ENCODE results near the gene CDC123. TPM values are rescaled to one million over a fixed set of nuclear protein-coding genes. Genes with fewer than 3 reads are reported as not detected.

The CDC123 gene
- total and polyA plus RNA-seq, 2 of the 4 experiments (the other 2 are of a cell fraction): 100 to 203 TPM

- intact Hi-C loops (cut with micrococcal nuclease) (no loop called here), in situ Hi-C loops (cut with MboI; ENCODE audit: low sequenced_read_pairs) (no loop called here), dilution Hi-C loops (cut with HindIII; ENCODE audit: low sequenced_read_pairs, unreplicated experiment) (no loop called here)
- no peak overlapping the region for H2AK9ac ChIP-seq (replicated peaks; ENCODE audit: low read depth, low read length, poor library complexity)
- peaks cover 16% of the 10 kb centered on the region; the same call in 1 of the 2 replicates for H4K20me1 ChIP-seq (ENCODE audit: insufficient read depth, low read length)
- ATAC-seq (ENCODE audit: low read depth) (no peak), DNase-seq (no peak)
- ChIA-PET POLR2A (ENCODE audit: unreplicated experiment) (no interaction called here), CTCF (no interaction called here)
- H3K36me3 ChIP-seq (ENCODE audit: control insufficient read depth, insufficient read depth, low read length): peaks cover 15% of the 10 kb centered on the region
- no peak overlapping the region for H3K4me2 ChIP-seq (ENCODE audit: low read depth, low read length)
- no peak overlapping the region for H3K23ac ChIP-seq (ENCODE audit: low read depth, low read length)
- H3K4ac ChIP-seq (ENCODE audit: low read depth, low read length): no peak overlapping the region
- H4K91ac ChIP-seq (ENCODE audit: insufficient read depth, low read depth, low read length): no peak overlapping the region
- no peak for TF ChIP-seq POLR2A (IDR thresholded peaks at IDR 0.05; ENCODE audit: low read depth, low read length)
- TF ChIP-seq MXI1 (IDR thresholded peaks at IDR 0.05; ENCODE audit: borderline replicate concordance, low read depth, low read length): no peak
- no peak for TF ChIP-seq RCOR1 (IDR thresholded peaks at IDR 0.05; ENCODE audit: insufficient replicate concordance, low read length)
- TF ChIP-seq ELK1 (IDR thresholded peaks at IDR 0.05; ENCODE audit: borderline replicate concordance, low read depth, low read length): no peak
- no peak for TF ChIP-seq MAFK (IDR thresholded peaks at IDR 0.05; ENCODE audit: low read depth, low read length)
- TF ChIP-seq NFE2L2 (IDR thresholded peaks at IDR 0.05; ENCODE audit: low read depth, low read length): no peak
- TF ChIP-seq FOS (IDR thresholded peaks at IDR 0.05; ENCODE audit: low read depth, low read length): no peak
- no peak for TF ChIP-seq MAZ (IDR thresholded peaks at IDR 0.05; ENCODE audit: borderline replicate concordance, low read depth, low read length)
- no peak for TF ChIP-seq BHLHE40 (IDR thresholded peaks at IDR 0.05; ENCODE audit: low read depth, low read length)
- no peak overlapping the region for H3K9ac ChIP-seq (ENCODE audit: low read depth, low read length)
- no peaks in the 10 kb centered on the region for H3K9me3 ChIP-seq (ENCODE audit: control insufficient read depth, insufficient read depth, low read length)
- no TSS peak for BruUV-seq (replicated peaks)
- H2AFZ ChIP-seq (replicated peaks; ENCODE audit: low read length, poor library complexity): no peak overlapping the region
- H3K9me1 ChIP-seq (ENCODE audit: insufficient read depth, low read length): peaks cover 11% of the 10 kb centered on the region; the same call in 1 of the 2 replicates
- no peak overlapping the region for H3K18ac ChIP-seq (ENCODE audit: low read depth, low read length)
- H2BK20ac ChIP-seq (ENCODE audit: low read depth, low read length): no peak overlapping the region
- no peak overlapping the region for H2BK120ac ChIP-seq (ENCODE audit: low read depth, low read length)
- H2BK15ac ChIP-seq (ENCODE audit: low read depth, low read length): no peak overlapping the region
- H3K27ac ChIP-seq (ENCODE audit: insufficient read depth, low read length): no peak overlapping the region
- H3K79me1 ChIP-seq (ENCODE audit: low read depth in 1 of 2, low read length in 2 of 2): peaks cover 33 to 74% of the 10 kb centered on the region in 2 experiments
- peaks cover 7% of the 10 kb centered on the region; the same call in 1 of the 2 replicates for H3K4me1 ChIP-seq (ENCODE audit: control insufficient read depth, insufficient read depth, low read length)
- 100% methylated on average over 3 of the region's 10 CpGs; no CpG with 5 or more reads in 1 of the 2 experiments for WGBS, 2 experiments (ENCODE audit: extremely low coverage in 2 of 2, insufficient read length in 1 of 2)
- no peak overlapping the region for H3K4me3 ChIP-seq (ENCODE audit: insufficient read depth, low read depth, low read length)
- no peaks in the 10 kb centered on the region for H3K27me3 ChIP-seq (ENCODE audit: control insufficient read depth, insufficient read depth, low read length)
- H3K14ac ChIP-seq (replicated peaks; ENCODE audit: low read depth, low read length): no peak overlapping the region
- H4K8ac ChIP-seq (ENCODE audit: low read depth in 2 of 2, low read length in 2 of 2): no peak overlapping the region
- H3K56ac ChIP-seq (ENCODE audit: extremely low read depth, insufficient read depth, low read length): no peak overlapping the region
- H4K5ac ChIP-seq (ENCODE audit: low read depth, low read length): no peak overlapping the region
- no peak overlapping the region for H2BK5ac ChIP-seq (ENCODE audit: low read depth, low read length, poor library complexity, severe bottlenecking)
- no peak overlapping the region for H2AK5ac ChIP-seq (ENCODE audit: low read depth, low read length)
Measured at GRCh38 chr10:12189426-12189825, 6.6 kb upstream of the CDC123 start.

All from IMR-90 (cell line).